Measurements from ENCODE around the gene TMEM132D. TPM values are rescaled to one million over a fixed set of nuclear protein-coding genes. Genes with fewer than 3 reads are reported as not detected.

TMEM132D gene
- total RNA-seq, 2 donors from 2014 or later: 4.4 to 14.2 TPM

GRCh38 chr12:129807136-129807535 lies 96.7 kb downstream of the TMEM132D start:
- Histone ChIP-seq H3K36me3 (ENCODE audit: control insufficient read depth, insufficient read depth, low read length) (no peaks in the 10 kb centered on the region), H3K27me3 (ENCODE audit: control insufficient read depth, insufficient read depth, low read length, poor library complexity, severe bottlenecking) (no peaks in the 10 kb centered on the region), H3K4me1 (ENCODE audit: control insufficient read depth, insufficient read depth, low read length) (no peaks in the 10 kb centered on the region), H3K9me3 (ENCODE audit: control insufficient read depth, low read length) (no peaks in the 10 kb centered on the region), H3K27ac (ENCODE audit: low read depth, low read length) (no peak overlapping the region), H3K9ac (ENCODE audit: extremely low read depth, low read length, poor library complexity, severe bottlenecking) (no peak overlapping the region), H3K4me3 (ENCODE audit: low read length) (no peak overlapping the region)
- TF ChIP-seq CTCF (conservative IDR thresholded peaks at IDR 0.05): no peak
- H3K4me1 Mint-ChIP-seq: peaks cover 3% of the 10 kb centered on the region
- H3K27me3 Mint-ChIP-seq (ENCODE audit: insufficient read depth): no peaks in the 10 kb centered on the region
- H3K27ac Mint-ChIP-seq: no peak overlapping the region
- 87 to 92% methylated on average over 5 to 11 of the region's 11 CpGs for WGBS, 2 experiments (ENCODE audit: insufficient coverage in 1 of 2, insufficient read length in 1 of 2)
- peaks cover 8% of the 10 kb centered on the region for H3K9me3 Mint-ChIP-seq
- H3K36me3 Mint-ChIP-seq (ENCODE audit: low read depth): peaks cover 6% of the 10 kb centered on the region
- DNase-seq: no peak
- no peak overlapping the region for H3K4me3 Mint-ChIP-seq

GRCh38 chr12:129791396-129791795 lies 112.4 kb downstream of the TMEM132D start:
- DNase-seq: no peak
- no peaks in the 10 kb centered on the region for H3K4me1 ChIP-seq (ENCODE audit: control insufficient read depth, insufficient read depth, low read length)
- H3K27me3 ChIP-seq (ENCODE audit: control insufficient read depth, insufficient read depth, low read length, poor library complexity, severe bottlenecking): no peaks in the 10 kb centered on the region
- Mint-ChIP-seq H3K27me3 (ENCODE audit: insufficient read depth) (no peaks in the 10 kb centered on the region), H3K27ac (no peak overlapping the region), H3K4me3 (no peak overlapping the region), H3K4me1 (peaks cover 18% of the 10 kb centered on the region), H3K36me3 (ENCODE audit: low read depth) (peaks cover 17% of the 10 kb centered on the region), H3K9me3 (peaks cover 13% of the 10 kb centered on the region)
- TF ChIP-seq CTCF (conservative IDR thresholded peaks at IDR 0.05): no peak
- peaks cover 6% of the 10 kb centered on the region for H3K9me3 ChIP-seq (ENCODE audit: control insufficient read depth, low read length)
- H3K36me3 ChIP-seq (ENCODE audit: control insufficient read depth, insufficient read depth, low read length): no peaks in the 10 kb centered on the region
- H3K4me3 ChIP-seq (ENCODE audit: low read length): no peak overlapping the region
- H3K27ac ChIP-seq (ENCODE audit: low read depth, low read length): no peak overlapping the region
- no peak overlapping the region for H3K9ac ChIP-seq (ENCODE audit: extremely low read depth, low read length, poor library complexity, severe bottlenecking)
- 80 to 88% methylated on average over 1 to 5 of the region's 5 CpGs for WGBS, 2 experiments (ENCODE audit: insufficient coverage in 1 of 2, insufficient read length in 1 of 2)

- H3K4me1 Mint-ChIP-seq: peaks cover 18% of the 10 kb centered on the region
- Histone ChIP-seq H3K27ac (ENCODE audit: low read depth, low read length) (no peak overlapping the region), H3K36me3 (ENCODE audit: control insufficient read depth, insufficient read depth, low read length) (no peaks in the 10 kb centered on the region), H3K4me1 (ENCODE audit: control insufficient read depth, insufficient read depth, low read length) (no peaks in the 10 kb centered on the region), H3K4me3 (ENCODE audit: low read length) (no peak overlapping the region), H3K27me3 (ENCODE audit: control insufficient read depth, insufficient read depth, low read length, poor library complexity, severe bottlenecking) (no peaks in the 10 kb centered on the region), H3K9me3 (ENCODE audit: control insufficient read depth, low read length) (peaks cover 6% of the 10 kb centered on the region), H3K9ac (ENCODE audit: extremely low read depth, low read length, poor library complexity, severe bottlenecking) (no peak overlapping the region)
- no peak overlapping the region for H3K27ac Mint-ChIP-seq
- peaks cover 13% of the 10 kb centered on the region for H3K9me3 Mint-ChIP-seq
- no peaks in the 10 kb centered on the region for H3K27me3 Mint-ChIP-seq (ENCODE audit: insufficient read depth)
- H3K4me3 Mint-ChIP-seq: no peak overlapping the region
- DNase-seq: no peak
- no peak for TF ChIP-seq CTCF (conservative IDR thresholded peaks at IDR 0.05)
- H3K36me3 Mint-ChIP-seq (ENCODE audit: low read depth): peaks cover 19% of the 10 kb centered on the region
Observed at GRCh38 chr12:129790930-129791329, 112.9 kb downstream of the TMEM132D start.
